CD8-positive, alpha-beta memory T cell (primary cell): ENCODE measurements around the gene CUX1. TPM values are rescaled to one million over a fixed set of nuclear protein-coding genes. Genes with fewer than 3 reads are reported as not detected.

Experiments used
- CTCF ChIA-PET: fragments of 350-600 bp; sonication (Branson Sonifier 250); formaldehyde crosslinking; loops from one replicate; lab custom pipeline; 2021; ENCODE audit warnings: antibody characterized with exemption; lab: Charles Lee
- POLR2A ChIA-PET: fragments of 350-600 bp; sonication (Branson Sonifier 250); formaldehyde crosslinking; loops from one replicate; lab custom pipeline; 2021; ENCODE audit warnings: antibody characterized with exemption; lab: Charles Lee
- DNase-seq, 5 donors: peaks; one replicate each; pipeline versions ENCODE4 v3.0.0 to v3.0.0-alpha.2; 2020 to 2022; ENCODE audit warnings: mixed read lengths in 1 of 5
- H3K27ac ChIP-seq: one replicate; pipeline ENCODE4 v1.7.0; 2013; ENCODE audit warnings: low read depth, mild to moderate bottlenecking, low read length, moderate library complexity
- H3K27me3 ChIP-seq: 2 replicates; pipeline ENCODE4 v1.7.0; 2013; ENCODE audit warnings: low read length, mild to moderate bottlenecking; ENCODE audit not compliant: insufficient read depth, poor library complexity, severe bottlenecking
- H3K36me3 ChIP-seq: 2 replicates; pipeline ENCODE4 v1.7.0; 2013; ENCODE audit warnings: mild to moderate bottlenecking, low read length, moderate library complexity; ENCODE audit not compliant: insufficient read depth
- H3K4me1 ChIP-seq: 2 replicates; pipeline ENCODE4 v1.7.0; 2013; ENCODE audit warnings: mild to moderate bottlenecking, low read length, moderate library complexity; ENCODE audit not compliant: insufficient read depth
- H3K4me3 ChIP-seq: 2 replicates; pipeline ENCODE4 v1.7.0; 2013; ENCODE audit warnings: mild to moderate bottlenecking, low read length
- H3K9me3 ChIP-seq: 2 replicates; pipeline ENCODE4 v1.7.0; 2013; ENCODE audit warnings: mild to moderate bottlenecking, low read length
- H3K27ac Mint-ChIP-seq, 8 donors: one replicate each; pipeline ENCODE4 v1.8.0; 2020 to 2021; ENCODE audit warnings: mixed read lengths in 8 of 8, mild to moderate bottlenecking in 6 of 8, inconsistent platforms in 3 of 8, moderate library complexity in 3 of 8
- H3K27me3 Mint-ChIP-seq, 2 donors: one replicate each; pipeline ENCODE4 v1.8.0; 2020 to 2021; ENCODE audit warnings: mixed read lengths in 2 of 2, mild to moderate bottlenecking in 1 of 2, moderate library complexity in 1 of 2
- H3K36me3 Mint-ChIP-seq, 3 donors: one replicate each; pipeline ENCODE4 v1.8.0; 2020 to 2021; ENCODE audit warnings: mixed read lengths in 3 of 3, inconsistent platforms in 1 of 3, mild to moderate bottlenecking in 1 of 3
- H3K4me1 Mint-ChIP-seq, 3 donors: one replicate each; pipeline ENCODE4 v1.8.0; 2020 to 2021; ENCODE audit warnings: mixed read lengths in 3 of 3, inconsistent platforms in 1 of 3, mild to moderate bottlenecking in 1 of 3
- H3K4me3 Mint-ChIP-seq, 7 donors: one replicate each; pipeline ENCODE4 v1.8.0; 2020 to 2021; ENCODE audit warnings: mixed read lengths in 7 of 7, mild to moderate bottlenecking in 6 of 7, moderate library complexity in 4 of 7, inconsistent platforms in 2 of 7
- H3K9me3 Mint-ChIP-seq, 5 donors: one replicate each; pipeline ENCODE4 v1.8.0; 2020 to 2022; ENCODE audit warnings: mixed read lengths in 5 of 5, mild to moderate bottlenecking in 3 of 5, moderate library complexity in 2 of 5, inconsistent platforms in 1 of 5
- polyA plus RNA-seq: library from polyadenylated mRNA; unstranded; fragments of 300-500 nt; fragmentation: Illumina TruSeq; gene quantifications from one replicate; pipeline ENCODE4 v1.2.3, GENCODE V29; 2021
- total RNA-seq, 2 experiments: library from RNA; stranded (reverse); gene quantifications; one replicate each; pipeline ENCODE4 v1.2.3, GENCODE V29; 2021

The CUX1 gene
- total and polyA plus RNA-seq, 3 experiments from 2014 or later = 23.2 to 26.4 (median 23.6) TPM

DNA sequence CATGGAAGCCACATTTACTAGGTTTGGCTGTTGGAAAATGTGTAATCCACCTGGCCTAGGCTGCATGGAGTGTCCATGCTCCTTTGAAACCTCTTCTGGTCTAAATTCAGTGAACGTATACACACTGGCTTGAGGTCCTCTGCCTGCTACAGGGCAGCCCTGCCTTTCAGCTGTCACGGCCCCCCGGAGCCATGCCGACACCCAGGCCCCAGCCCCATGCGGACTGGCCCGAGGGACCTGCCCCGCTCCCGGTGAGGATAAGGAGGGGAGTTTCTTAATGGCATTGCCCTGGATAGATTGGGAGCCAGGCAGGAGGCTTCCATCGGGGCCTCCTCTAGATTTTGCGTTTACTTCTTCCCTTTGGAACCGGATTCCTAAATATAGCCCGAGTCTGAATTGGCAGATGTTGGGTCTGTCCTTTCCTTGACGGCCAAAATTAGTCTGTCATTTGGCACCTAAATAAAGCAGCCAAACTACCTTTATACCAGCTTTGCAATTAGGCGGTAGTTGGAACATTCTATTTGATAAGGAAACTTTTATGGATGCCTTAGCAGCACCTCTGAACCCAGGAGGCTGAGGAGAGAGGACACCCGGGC lies 397.1 kb downstream of the CUX1 start:
- H3K4me1 Mint-ChIP-seq = no peaks in the 10 kb centered on the region
- H3K27ac Mint-ChIP-seq = no peak overlapping the region
- no peak overlapping the region for H3K4me3 Mint-ChIP-seq
- H3K9me3 ChIP-seq = no peaks in the 10 kb centered on the region
- H3K27me3 ChIP-seq = no peaks in the 10 kb centered on the region
- no peaks in the 10 kb centered on the region for H3K4me1 ChIP-seq
- peaks cover 0 to 2% of the 10 kb centered on the region in 2 donors for H3K27me3 Mint-ChIP-seq
- no peak for DNase-seq
- peaks cover 0 to 29% (median 14%) of the 10 kb centered on the region in 3 donors for H3K36me3 Mint-ChIP-seq
- H3K36me3 ChIP-seq = no peaks in the 10 kb centered on the region
- H3K27ac ChIP-seq = no peak overlapping the region
- H3K4me3 ChIP-seq = no peak overlapping the region
- CTCF ChIA-PET = no interaction called here
- H3K9me3 Mint-ChIP-seq = peaks cover 0 to 1% (median 0%) of the 10 kb centered on the region in 5 donors
- POLR2A ChIA-PET = no interaction called here

DNA sequence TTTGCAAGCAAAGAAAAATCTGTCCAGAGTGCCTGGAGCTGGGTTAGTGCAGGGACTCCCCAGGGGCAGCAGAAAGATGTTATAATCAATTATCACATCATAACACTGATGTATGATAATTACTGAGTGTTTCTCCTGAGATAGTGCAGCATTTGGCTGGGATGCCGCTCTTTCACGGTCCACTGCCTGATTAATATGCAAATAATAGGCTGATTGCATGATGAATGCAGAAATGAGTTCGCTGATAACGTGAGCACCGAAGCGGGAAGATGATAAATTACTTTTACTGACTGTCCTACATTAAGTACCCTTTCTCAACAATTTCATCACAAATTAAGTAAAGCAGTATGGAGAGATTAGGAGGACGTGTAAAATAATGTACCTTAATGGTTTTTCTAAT lies 397.8 kb downstream of the CUX1 start:
- H3K4me3 Mint-ChIP-seq = no peak overlapping the region
- no peak for DNase-seq
- no peaks in the 10 kb centered on the region for H3K36me3 ChIP-seq
- no peak overlapping the region for H3K27ac ChIP-seq
- H3K4me1 ChIP-seq = no peaks in the 10 kb centered on the region
- H3K9me3 ChIP-seq = no peaks in the 10 kb centered on the region
- H3K4me1 Mint-ChIP-seq = no peaks in the 10 kb centered on the region
- H3K27ac Mint-ChIP-seq = no peak overlapping the region
- H3K4me3 ChIP-seq = no peak overlapping the region
- peaks cover 0 to 1% (median 0%) of the 10 kb centered on the region in 5 donors for H3K9me3 Mint-ChIP-seq
- ChIA-PET POLR2A (no interaction called here), CTCF (no interaction called here)
- H3K27me3 ChIP-seq = no peaks in the 10 kb centered on the region
- peaks cover 0 to 31% (median 14%) of the 10 kb centered on the region in 3 donors for H3K36me3 Mint-ChIP-seq
- H3K27me3 Mint-ChIP-seq = peaks cover 0 to 2% of the 10 kb centered on the region in 2 donors

DNA sequence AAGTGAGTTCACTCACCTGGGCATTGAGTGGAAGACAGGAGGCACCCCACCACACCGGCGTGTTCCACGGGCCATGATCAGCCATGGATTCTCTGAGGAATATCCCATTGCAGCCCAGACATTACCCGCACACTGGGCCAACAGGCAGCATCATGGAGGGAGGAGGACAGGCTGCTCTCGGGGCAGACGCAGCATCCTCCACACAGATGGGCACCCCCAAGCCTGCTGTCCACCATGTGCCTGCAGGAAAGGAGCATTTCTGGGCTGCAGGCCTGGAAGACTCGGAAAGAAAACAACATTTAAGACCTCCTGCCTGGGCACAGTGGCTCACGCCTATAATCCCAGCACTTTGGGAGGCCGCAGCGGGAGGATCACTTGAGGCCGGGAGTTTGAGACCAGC lies 398.3 kb downstream of the CUX1 start:
- no peaks in the 10 kb centered on the region for H3K9me3 ChIP-seq
- H3K9me3 Mint-ChIP-seq = peaks cover 0 to 1% (median 0%) of the 10 kb centered on the region in 5 donors
- DNase-seq = no peak
- no peaks in the 10 kb centered on the region for H3K4me1 ChIP-seq
- no peaks in the 10 kb centered on the region for H3K27me3 ChIP-seq
- peaks cover 0 to 2% of the 10 kb centered on the region in 2 donors for H3K27me3 Mint-ChIP-seq
- no peak overlapping the region for H3K27ac Mint-ChIP-seq
- CTCF ChIA-PET = no interaction called here
- POLR2A ChIA-PET = no interaction called here
- no peak overlapping the region for H3K27ac ChIP-seq
- peaks cover 0 to 27% (median 14%) of the 10 kb centered on the region in 3 donors for H3K36me3 Mint-ChIP-seq
- H3K4me1 Mint-ChIP-seq = no peaks in the 10 kb centered on the region
- no peaks in the 10 kb centered on the region for H3K36me3 ChIP-seq
- no peak overlapping the region for H3K4me3 Mint-ChIP-seq
- no peak overlapping the region for H3K4me3 ChIP-seq

DNA sequence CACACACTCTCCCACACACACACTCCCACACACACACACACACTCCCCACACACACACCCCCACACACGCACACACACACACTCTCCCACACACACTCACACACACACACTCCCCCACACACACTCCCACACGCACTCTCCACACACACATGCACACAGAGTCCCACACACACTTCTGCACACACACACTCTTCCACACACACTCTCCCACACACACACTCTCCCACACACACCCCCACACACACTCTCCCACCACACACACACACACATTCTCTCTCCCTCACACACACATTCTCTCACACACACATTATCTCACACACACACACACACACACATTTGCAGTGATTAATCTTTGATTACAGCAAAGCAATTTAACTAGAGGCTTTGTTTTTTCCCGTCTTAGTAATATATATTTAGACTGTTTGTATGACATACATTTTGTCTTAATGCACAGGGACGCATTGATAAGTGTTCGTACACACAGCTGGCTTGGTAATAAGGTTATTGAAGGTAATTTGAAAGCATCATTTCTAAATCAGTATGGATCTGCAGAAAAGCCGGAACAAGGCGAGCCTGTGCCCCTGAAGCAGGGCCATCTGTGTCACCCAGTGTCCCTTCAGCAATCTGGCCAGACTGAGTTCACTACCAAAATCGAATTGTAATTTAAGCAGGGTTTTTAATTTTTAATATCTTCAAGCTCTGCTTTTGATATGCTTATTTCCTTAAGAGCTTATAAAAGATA lies 399.3 kb downstream of the CUX1 start:
- Mint-ChIP-seq H3K4me3 (no peak overlapping the region), H3K4me1 (no peaks in the 10 kb centered on the region), H3K27me3 (peaks cover 0 to 2% of the 10 kb centered on the region in 2 donors), H3K27ac (no peak overlapping the region), H3K36me3 (peaks cover 0 to 26% (median 14%) of the 10 kb centered on the region in 3 donors), H3K9me3 (peaks cover 0 to 1% (median 0%) of the 10 kb centered on the region in 5 donors)
- ChIA-PET POLR2A (no interaction called here), CTCF (no interaction called here)
- H3K27me3 ChIP-seq = no peaks in the 10 kb centered on the region
- H3K36me3 ChIP-seq = no peaks in the 10 kb centered on the region
- H3K4me1 ChIP-seq = no peaks in the 10 kb centered on the region
- H3K27ac ChIP-seq = no peak overlapping the region
- no peaks in the 10 kb centered on the region for H3K9me3 ChIP-seq
- no peak overlapping the region for H3K4me3 ChIP-seq
- no peak for DNase-seq

DNA sequence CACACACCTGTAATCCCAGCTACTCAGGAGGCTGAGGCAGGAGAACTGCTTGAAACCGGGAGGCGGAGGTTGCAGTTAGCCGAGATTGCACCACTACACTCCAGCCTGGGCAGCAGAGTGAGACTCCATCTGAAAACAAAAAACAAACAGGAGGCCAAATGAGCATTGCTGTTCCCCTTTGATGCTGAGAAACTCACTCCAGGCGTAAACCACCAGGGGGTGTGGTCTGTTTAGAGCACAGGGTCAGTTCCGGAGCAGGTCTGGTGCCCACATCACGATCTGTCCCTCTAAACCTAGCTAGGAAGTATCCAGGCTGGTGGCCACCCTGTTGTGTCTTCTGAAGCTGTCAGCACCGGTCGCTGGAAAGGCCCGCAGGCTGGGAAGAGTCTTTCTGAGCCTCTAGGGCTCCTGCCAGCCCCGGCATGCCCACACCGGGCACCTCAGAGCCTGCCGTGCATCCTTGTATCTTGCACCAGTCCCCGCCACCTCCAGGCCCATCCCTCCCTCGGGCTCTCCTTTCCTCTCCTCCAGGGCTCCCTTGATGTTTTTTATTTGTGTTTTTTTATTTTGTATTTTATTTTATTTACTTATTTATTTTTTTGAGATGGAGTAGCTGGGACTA lies 402.9 kb downstream of the CUX1 start:
- Histone ChIP-seq H3K9me3 (no peaks in the 10 kb centered on the region), H3K36me3 (no peaks in the 10 kb centered on the region), H3K4me1 (no peaks in the 10 kb centered on the region), H3K27ac (no peak overlapping the region), H3K4me3 (no peak overlapping the region), H3K27me3 (no peaks in the 10 kb centered on the region)
- ChIA-PET POLR2A (no interaction called here), CTCF (interaction anchor here (1.4 kb wide), 1 partner anchor 406 kb away, joined by 3 read pairs; no protein-coding TSS in a partner anchor)
- Mint-ChIP-seq H3K4me3 (no peak overlapping the region), H3K36me3 (peaks cover 0 to 20% (median 6%) of the 10 kb centered on the region in 3 donors), H3K4me1 (no peaks in the 10 kb centered on the region), H3K27ac (no peak overlapping the region), H3K27me3 (no peaks in the 10 kb centered on the region), H3K9me3 (peaks cover 0 to 1% (median 0%) of the 10 kb centered on the region in 5 donors)
- no peak for DNase-seq

DNA sequence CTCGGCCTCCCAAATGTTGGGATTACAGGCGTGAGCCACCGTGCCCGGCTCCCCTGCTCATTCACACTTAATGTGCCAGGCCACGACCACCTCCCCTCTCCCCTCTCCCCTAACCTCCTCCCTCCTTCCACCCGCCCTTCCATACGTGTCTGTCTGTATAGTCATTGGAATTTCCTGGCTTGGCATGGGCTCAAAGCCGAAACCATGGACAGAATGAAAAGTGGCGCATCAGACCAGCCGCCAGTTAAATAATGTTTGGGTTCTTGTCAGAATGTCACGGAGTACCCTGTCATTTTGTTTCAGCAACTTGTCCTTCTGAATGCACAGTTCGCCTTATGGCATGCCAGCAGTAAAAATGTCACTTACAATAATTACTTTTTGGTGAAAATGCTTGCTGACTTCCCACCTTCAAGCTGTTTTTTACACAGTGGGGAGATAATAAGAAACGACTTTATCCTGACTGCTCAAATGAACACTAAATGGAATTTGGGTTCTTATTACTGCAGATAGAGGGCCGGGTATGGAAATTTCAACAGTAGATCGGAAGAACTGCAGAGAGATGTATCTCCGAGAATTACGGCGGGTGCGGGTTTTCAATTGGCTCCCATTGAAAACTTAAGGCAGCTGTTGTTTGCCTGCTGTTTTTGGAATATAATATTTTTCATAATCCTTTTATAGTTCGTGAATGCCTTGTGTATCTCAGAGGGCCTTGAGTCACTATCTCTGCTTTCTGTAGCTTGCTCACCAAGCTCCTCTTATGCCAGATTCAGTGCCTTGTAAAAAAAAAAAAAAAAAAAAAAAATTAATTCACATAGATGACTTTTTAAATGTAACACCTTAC lies 403.8 kb downstream of the CUX1 start:
- H3K4me3 Mint-ChIP-seq = no peak overlapping the region
- H3K9me3 ChIP-seq = no peaks in the 10 kb centered on the region
- ChIA-PET CTCF (interaction anchor here (1.4 kb wide), 1 partner anchor 407 kb away, joined by 3 read pairs; no protein-coding TSS in a partner anchor), POLR2A (interaction anchor here (0.6 kb wide), 1 partner anchor 16 kb away, joined by 6 read pairs; no protein-coding TSS in a partner anchor)
- peak overlapping the region in 2 of 8 donors; percentile 9 to 21 for H3K27ac Mint-ChIP-seq
- peaks cover 0 to 15% (median 2%) of the 10 kb centered on the region in 3 donors for H3K36me3 Mint-ChIP-seq
- H3K4me1 ChIP-seq = no peaks in the 10 kb centered on the region
- peaks cover 0 to 1% (median 0%) of the 10 kb centered on the region in 5 donors for H3K9me3 Mint-ChIP-seq
- no peak overlapping the region for H3K27ac ChIP-seq
- DNase-seq = no peak
- H3K36me3 ChIP-seq = no peaks in the 10 kb centered on the region
- H3K4me1 Mint-ChIP-seq = no peaks in the 10 kb centered on the region
- no peaks in the 10 kb centered on the region for H3K27me3 ChIP-seq
- no peak overlapping the region for H3K4me3 ChIP-seq
- H3K27me3 Mint-ChIP-seq = no peaks in the 10 kb centered on the region

DNA sequence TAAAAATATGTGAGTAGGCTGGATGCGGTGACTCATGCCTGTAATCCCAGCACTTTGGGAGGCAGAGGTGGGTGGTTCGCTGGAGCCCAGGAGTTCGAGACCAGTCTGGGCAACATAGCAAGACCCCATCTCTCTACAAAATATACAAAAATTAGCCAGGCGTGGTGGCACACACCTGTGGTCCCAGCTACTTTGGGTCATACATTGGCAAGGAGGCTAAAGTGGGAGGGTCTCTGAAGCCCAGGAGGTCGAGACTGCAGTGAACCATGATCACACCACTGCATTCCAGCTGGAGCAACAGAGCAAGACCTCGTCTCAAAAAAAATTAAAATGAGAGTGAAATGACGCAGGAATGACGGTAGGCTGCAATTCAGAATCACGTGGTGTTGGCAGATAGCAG lies 404.5 kb downstream of the CUX1 start:
- POLR2A ChIA-PET = no interaction called here
- no peaks in the 10 kb centered on the region for H3K36me3 ChIP-seq
- H3K27ac Mint-ChIP-seq = no peak overlapping the region
- H3K27ac ChIP-seq = no peak overlapping the region
- H3K4me3 ChIP-seq = no peak overlapping the region
- no peak for DNase-seq
- CTCF ChIA-PET = no interaction called here
- no peak overlapping the region for H3K4me3 Mint-ChIP-seq
- no peaks in the 10 kb centered on the region for H3K27me3 ChIP-seq
- H3K4me1 Mint-ChIP-seq = no peaks in the 10 kb centered on the region
- no peaks in the 10 kb centered on the region for H3K9me3 ChIP-seq
- H3K27me3 Mint-ChIP-seq = no peaks in the 10 kb centered on the region
- no peaks in the 10 kb centered on the region for H3K4me1 ChIP-seq
- H3K36me3 Mint-ChIP-seq = peaks cover 0 to 16% (median 0%) of the 10 kb centered on the region in 3 donors
- H3K9me3 Mint-ChIP-seq = no peaks in the 10 kb centered on the region
